Measurements from ENCODE around the gene BIN1. TPM values are rescaled to one million over a fixed set of nuclear protein-coding genes. Genes with fewer than 3 reads are reported as not detected.
A peak's percentile ranks its signal among the peaks of the same experiment; 100 is the strongest.

The BIN1 gene, protein sequence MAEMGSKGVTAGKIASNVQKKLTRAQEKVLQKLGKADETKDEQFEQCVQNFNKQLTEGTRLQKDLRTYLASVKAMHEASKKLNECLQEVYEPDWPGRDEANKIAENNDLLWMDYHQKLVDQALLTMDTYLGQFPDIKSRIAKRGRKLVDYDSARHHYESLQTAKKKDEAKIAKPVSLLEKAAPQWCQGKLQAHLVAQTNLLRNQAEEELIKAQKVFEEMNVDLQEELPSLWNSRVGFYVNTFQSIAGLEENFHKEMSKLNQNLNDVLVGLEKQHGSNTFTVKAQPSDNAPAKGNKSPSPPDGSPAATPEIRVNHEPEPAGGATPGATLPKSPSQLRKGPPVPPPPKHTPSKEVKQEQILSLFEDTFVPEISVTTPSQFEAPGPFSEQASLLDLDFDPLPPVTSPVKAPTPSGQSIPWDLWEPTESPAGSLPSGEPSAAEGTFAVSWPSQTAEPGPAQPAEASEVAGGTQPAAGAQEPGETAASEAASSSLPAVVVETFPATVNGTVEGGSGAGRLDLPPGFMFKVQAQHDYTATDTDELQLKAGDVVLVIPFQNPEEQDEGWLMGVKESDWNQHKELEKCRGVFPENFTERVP
- total RNA-seq (ENCODE audit: insufficient read depth, low replicate concordance), result 47.7 TPM

DNA sequence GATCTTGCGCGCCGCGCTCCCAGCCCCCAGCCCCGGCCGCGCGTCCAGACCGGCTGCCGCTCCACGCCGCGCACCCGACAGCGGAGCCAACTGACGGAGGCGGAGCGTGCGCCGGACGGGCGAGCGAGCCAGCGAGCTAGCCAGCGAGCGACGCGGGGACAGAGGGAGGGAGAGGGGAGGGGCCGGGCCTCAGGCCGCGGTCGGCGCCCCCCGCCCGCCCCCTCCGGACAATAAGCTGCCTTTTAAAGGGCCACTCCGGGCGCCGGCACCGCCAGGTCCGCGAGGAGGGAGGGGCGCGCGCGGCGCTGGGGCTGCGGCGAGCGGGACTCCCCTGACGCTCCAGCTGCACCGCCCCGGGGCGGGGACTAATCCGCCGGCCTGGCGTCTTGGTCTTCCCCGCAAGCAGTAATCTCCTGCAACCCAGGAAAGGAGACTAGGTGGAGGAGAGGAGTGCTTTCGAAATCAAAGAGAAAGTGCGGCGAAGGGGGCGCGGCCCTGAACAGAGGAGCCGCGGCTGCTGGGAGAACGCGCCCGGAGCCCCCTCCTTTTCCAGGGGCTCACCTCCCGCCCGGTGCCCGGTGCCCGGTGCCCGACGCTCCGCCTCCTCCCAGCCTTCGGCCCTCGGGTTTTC lies at the start of gene BIN1:
Gene BIN1, minus strand, starts transcription at position 164 of the 631 bp plus-strand sequence. CDS start 211 bp downstream, outside the sequence.
- DNase-seq (ENCODE audit: low spot score), result peak; percentile 93

DNA sequence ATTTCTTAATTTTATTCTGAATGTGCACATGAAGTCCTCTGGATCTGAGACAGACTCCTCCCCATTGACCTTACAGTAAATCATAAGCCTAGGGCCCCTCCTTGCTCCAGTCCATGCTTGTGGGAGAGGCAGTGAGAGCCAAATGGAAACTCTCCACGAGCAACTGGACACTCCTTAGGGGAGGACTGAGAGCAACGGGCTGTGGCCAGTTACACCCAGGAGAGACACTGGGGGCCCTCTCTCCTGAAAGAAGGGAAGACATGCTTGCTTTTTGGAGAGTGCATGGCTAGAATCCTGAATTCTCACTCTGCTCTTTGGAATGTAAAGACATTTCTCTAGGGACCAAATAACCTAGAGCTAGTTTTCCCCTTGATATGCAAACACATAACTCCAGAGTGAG lies 49.0 kb upstream of the BIN1 start:
- peak; percentile 71 for DNase-seq (ENCODE audit: low spot score)

DNA sequence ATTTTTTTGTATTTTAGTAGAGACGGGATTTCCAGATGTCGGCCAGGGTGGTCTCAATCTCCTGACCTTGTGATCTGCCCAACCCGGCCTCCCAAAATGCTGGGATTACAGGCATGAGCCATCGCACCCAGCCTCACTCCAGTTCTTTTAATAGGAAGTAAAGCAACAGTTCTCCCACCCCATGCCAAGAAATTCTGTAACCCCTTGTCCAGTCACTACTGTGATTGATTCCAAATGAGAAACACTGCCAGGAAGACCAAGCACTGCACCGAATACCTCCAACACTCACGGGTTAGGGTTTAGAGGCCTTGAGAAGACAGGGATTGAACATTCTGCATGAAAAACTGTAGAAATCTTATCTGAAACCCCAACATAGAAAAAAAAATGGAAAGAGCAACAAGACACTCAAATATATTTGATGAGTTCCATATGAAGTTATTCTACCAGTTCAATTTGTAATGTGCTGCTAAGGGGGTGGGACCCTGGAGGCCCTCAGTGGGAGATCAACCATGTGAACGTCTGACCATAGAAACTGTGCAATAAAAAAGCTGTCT lies 48.2 kb upstream of the BIN1 start:
- DNase-seq (ENCODE audit: low spot score), result peak; percentile 57

DNA sequence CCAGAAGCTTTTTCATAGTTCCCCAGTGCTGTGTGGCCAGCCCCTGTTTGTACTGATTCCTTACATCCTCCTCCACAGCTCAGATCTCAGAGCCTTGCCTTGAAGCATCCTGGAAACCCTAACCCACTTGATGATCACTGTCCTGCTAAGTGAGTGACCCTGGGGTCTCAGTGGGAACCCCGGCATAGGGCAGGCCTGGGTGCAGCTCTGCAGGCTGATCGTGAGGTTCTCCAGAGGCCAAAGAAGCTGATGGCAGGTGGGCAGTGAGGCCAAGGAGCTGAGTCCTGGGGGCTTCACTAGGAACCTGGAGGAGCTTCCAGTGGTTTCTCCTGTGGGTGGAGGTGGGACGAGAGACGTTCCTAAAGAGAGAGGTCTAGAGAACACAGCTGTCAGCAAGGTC lies 47.4 kb upstream of the BIN1 start:
- DNase-seq (ENCODE audit: low spot score), result no peak

DNA sequence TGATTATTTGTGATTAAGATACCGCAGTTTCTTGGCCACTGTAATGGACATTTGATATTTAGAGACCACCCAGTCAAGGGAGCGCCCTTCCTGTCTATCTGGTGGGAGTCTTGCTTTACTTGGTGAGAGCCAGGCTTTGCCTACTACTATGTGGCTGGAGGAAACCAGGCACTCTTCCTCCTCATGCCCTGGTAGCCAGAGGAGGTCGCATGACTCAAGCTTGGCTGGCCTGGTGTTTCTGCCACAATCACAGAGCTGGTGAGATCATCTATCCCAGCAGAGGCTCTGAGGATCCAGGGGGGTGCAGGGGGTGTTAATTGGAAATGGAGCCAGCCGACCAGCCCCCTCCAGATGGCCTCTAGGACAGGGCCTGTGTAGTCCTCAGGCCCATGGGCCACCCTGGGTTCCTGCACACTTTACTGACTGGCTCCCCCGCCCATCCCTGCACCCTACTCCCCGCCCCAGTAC lies 46.8 kb upstream of the BIN1 start:
- no peak for DNase-seq (ENCODE audit: low spot score)

DNA sequence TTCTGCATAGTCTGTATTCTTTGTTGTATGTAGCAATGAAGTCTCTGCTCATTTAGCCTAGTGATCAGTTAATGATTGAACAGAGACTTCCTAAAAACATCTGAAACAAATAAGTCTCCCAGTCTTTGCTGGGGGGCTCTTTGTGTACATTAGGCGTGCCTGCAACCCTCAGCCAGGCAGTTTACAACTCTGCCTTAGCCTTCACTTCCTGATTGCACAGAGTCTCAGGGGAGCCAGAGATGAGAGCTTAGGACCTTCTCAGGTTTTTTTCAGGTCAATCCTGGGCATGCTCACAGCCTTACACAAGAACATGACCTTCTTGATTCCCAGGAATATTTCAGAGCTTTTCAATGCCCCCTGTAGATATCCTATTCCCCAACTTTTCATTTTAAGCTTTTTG lies 44.0 kb upstream of the BIN1 start:
- DNase-seq (ENCODE audit: low spot score), result no peak

DNA sequence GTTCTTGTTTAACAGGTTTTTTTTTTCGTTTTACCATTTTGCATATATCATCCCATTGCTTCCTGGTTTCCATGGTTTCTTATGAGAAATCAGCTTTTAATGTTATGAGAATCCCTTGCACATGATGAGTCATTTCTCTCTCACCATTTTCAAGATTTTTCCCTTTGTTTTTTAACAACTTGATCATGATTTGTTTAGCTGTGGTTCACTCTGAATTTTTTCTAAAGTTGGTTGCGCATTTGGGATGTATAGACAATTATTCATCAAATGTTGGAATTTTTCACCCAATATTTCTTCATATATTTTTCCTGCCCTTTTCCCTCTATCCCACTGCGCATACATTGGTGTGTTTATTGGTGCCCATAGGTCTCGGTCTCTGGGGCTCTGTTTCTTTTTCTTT lies 42.4 kb upstream of the BIN1 start:
- DNase-seq (ENCODE audit: low spot score), result no peak

DNA sequence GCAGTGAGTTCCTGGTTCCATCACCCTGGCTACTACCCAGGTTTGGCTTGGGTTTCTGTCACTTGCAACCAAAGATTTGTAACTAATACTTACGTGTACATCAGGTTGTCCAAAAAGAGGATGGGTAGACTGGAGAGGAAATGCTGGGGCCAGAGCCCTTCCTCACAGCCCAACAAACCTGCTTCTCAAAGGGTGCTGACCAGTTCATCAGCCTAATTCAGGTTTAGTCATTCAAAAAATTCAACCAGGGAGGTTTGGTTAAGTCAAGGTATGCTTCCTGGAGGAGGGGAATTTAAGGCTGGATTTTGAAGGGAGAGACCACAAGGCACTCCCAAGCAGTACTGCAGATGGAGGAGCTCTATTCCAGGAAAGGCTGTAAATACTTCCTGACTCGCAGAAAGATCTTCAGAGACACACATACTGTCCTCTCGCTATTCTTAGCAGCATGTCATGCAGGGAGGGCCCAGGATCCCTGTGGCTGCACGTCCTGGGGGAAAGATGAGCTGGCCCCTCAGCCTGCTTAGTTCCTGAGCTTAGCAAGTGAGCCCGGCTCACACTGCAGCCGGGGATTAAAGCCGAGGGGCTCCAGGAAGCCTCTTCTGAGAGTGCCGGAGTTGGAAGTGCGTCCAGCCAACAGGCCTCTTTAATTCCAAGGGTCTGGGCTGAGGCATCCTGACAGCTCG lies 40.0 kb upstream of the BIN1 start:
- peak; percentile 81 for DNase-seq (ENCODE audit: low spot score)

DNA sequence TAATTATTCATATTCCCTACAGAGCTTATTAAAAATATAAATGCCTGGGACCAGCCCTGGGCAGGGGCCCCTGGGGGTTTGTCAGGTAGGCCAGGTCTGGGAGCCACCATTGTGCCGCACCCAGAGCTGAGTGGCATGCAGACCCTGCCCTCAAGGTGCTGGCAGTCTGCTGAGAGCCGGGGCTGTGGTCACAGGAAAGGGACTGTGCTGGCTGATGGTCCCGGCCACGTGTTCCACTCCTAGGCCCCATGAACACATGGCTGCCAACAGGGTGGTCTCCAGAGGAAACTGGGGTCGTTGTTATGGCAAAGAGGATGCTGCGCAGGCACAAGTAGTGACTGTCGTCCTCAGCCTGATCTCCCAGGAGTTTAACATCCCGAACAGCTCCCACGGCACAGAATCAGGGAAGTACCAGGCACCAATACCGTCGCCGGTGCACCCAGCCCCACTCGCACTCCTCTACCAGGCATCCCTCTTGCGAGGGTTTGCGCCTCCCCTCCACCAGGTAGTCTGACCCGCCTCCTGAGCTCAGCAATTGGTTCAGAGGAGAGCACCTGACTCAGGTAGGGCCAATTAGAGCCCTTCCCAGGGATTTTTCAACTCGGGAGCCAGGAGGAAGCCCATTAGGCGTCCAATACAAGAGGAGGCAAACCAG lies 39.2 kb upstream of the BIN1 start:
- DNase-seq (ENCODE audit: low spot score), result no peak

DNA sequence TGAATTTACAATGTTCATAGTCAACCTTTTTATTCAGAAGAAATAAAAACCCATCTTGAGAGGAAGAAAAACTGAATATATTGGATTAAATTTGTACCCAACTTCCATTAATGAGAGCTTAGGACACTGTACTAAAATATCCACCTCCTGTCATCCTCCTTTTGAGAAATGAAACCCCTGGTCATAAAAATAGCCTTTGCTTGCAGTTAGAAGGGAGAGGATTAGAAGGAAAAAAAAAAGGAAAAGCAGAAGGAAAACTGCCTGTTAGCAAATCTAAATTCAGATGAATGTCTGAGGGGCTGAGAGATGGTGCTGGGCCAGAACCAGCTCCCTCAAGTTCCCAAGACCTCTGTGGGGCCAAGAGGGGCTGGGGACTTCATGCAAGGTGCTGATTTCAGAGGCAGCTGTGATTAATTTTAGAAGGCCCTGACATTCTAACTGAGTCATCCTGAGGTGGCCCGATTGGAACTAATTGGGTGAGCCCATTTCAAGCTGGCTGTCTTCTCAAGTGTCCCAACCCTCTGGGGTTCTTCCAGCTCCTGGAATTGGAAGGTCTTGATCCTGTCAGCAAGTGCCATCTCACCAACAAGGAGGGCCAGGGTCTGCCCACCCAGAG lies 38.4 kb upstream of the BIN1 start:
- DNase-seq (ENCODE audit: low spot score), result peak; percentile 44

DNA sequence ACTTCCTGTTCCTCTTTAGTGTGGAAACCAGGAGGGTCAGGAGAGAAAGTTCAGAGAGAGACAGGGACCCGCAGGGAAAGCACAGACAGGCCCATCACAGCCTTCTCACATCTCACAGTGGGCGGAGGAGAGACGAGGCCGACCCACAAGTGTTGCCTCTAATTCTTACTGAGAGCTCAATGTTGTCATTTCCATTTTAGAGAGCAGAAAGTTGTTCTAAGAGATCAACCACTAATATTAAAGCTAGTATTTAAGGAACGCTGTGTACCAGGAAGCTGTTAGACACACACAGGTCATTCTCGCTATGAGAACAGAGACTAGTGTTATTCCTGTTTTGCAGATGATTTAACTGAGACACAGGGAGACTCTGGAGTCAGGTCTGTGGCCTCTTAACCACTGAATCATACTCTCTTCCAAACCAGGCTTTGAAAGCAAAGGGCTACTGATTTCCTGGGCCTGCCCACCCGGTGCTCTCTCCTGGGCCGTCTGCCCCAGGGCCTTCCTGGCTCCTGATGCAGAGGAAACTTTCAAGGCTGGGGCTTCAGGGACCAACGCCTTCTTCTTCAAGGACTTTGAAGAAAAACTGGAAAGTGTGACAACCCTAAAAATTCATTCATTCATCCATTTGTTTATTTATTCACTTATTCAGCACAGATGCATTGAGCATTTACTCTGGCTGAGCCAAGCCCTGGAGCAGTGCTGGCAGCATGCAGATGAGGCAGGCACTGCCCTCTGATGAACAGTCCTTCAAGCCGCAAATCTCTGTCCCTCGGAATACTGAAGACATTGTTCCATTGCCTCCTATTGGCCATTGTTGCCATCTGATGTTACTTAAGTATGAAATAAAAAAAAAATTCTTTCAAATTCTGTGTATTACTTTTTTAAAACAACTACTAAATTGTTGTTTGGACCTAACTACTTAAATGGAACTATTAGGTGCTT lies 37.2 kb upstream of the BIN1 start:
- no peak for DNase-seq (ENCODE audit: low spot score)

DNA sequence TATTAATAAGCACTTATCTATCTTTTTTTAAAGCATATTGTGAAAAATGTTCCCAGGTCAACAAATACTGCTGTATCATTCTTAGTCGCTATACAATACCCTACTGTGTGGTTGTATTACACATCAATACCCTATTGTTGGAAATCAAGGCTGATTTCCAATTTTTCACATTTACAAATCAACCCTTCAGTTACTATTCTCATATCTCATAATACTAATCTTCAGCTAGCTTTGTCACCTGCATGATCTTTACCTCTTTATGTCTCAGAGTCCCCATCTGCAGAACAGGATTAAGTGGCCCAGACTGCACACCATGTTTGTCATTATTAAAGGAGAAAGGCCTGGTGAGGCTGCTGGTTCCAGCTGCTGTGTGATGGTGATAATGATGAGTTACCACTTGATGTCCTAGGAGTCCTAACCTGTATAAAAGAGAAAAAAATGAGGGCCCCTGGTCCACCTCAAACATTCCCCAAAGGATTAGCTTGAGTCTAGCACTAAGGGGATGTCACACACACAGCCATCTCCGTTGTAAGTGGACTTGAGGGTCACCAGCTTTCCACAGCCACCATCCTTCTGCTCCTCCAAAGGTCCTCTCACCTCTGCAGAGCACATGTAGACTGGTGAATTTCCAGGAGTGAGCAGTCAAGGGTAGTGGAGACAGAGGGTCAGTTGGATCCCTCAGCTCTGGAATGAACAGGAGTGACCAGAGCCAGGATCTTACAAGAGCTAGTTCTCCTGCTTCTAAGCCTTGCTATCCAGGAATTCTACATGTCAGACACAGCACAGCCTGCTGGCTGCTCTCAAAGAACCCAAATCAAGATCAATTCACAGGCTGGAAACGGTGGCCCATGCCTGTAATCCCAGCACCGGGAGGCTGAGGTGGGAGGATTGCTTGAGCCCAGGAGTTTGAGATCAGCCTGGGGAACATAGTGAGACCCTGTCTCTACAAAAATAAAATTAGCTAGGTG lies 36.0 kb upstream of the BIN1 start:
- DNase-seq (ENCODE audit: low spot score), result no peak

DNA sequence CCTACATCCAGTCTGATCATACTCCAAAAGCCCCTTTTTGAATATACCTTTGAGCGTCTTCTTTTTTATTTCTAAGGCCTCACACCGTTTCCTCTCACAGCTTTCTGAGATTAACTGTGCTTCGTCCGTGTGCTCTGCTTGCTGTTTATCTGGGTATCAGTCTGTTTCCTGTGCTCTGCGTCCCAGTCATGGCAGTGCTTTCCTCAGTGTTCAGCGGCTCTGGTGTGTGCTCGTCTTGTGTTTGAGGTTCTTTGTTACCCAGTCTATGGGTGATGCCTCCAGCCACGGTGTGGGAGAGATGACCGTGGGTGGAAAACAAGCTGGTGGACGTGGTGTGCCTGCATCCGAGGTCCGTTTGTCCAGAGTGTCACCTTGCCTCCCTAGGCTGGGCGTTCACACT lies 33.6 kb upstream of the BIN1 start:
- DNase-seq (ENCODE audit: low spot score), result no peak

DNA sequence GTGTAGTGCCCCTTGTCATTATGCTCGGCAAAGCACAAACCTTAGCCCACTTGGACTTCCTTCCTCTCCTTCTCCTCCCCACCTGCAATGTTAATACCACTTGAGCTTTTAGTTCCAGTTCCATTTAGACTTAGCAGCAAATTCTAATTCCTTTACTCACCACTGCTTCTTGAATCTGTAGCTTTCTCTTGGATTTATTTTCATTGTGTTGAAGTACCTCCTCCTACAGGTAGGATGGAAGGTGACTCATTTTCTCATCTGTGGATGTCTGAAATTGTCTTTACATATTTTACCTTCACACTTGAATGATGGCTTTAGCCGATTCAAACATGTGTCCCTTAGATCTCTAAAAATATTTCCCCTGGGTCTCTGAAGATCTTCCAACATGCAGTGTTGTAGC lies 32.8 kb upstream of the BIN1 start:
- no peak for DNase-seq (ENCODE audit: low spot score)

DNA sequence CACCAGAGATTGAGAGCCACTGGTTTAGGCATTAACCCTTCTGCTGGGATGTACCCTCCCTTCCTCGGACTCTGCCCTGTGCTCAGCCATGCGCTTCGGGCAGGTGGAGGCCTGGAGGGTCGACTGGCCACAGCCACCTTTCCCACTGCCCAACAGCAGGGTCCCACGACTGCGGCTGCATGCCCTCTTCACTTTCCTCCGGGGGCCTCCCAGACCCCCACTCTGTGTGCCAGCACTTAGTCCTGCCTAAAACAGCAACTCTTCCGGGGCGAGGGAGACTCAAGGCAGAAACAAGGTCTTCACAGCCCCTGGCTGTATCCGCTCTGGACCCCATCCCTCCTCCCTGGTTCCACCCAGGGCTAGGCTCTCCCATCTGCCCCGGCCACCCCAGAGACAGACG lies 31.3 kb upstream of the BIN1 start:
- DNase-seq (ENCODE audit: low spot score), result no peak

DNA sequence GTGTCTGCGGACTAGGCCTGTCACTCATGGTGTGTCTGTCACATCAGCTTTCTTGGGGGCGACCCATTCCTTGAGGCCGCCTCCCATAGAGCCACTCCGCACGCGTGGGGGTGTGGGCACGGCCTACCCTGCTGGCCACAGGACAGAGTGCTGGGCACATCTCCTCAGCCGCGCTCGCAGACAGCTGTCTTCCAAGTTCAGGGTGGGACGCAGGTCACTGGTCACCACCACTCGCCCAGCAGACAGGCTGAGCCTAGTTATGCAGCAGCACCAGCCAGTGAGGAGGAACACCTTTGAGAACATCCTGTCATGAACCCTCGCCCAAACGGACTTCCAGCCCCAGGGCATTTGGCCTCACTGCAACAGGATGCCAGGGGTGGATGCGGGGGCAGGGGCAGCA lies 30.8 kb upstream of the BIN1 start:
- DNase-seq (ENCODE audit: low spot score), result no peak

DNA sequence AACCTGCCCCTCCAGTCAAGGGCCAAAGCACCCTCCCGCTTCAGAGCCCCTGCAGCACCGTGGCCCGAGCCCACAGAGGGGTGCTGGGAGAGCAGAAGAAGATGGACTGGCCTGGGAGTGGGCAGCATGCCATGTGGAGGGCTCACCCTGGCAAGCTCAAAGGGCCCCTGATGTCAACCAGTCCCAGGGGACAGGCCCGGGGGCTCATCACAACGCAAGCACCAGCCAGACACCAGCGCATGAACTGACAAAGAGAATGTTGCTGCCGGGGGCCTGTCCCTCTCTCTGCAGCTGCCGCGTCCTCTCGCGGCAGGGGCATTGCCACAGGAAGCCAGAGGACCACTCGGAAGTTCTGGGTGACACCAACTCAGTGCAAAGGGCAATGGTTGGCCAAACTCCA lies 30.3 kb upstream of the BIN1 start:
- no peak for DNase-seq (ENCODE audit: low spot score)

Measured in umbilical cord (tissue), 2 donors.